NCI-H345 (cell line): ENCODE data around the gene SEMA3B.
"Not testable (repeated sequence)": the region's sequence is repeated elsewhere in the genome, so short reads cannot be mapped to it uniquely, and the experiment has no call there.

Experiments
- DNase-seq: peaks from one replicate; lab custom pipeline; 2025; lab: John Stamatoyannopoulos, UW

SEMA3B gene

GRCh38 chr3:50268703-50269451, at the start of gene SEMA3B:
SEMA3B (plus strand) TSS chr3:50269147; CDS start chr3:50269241, 94 bp downstream.
- DNase-seq, result peak; percentile 25

GRCh38 chr3:50219285-50219684, 49.7 kb upstream of the SEMA3B start:
- DNase-seq, result no peak

GRCh38 chr3:50220109-50220508, 48.8 kb upstream of the SEMA3B start:
- DNase-seq, result no peak

- no peak for DNase-seq
Observed at GRCh38 chr3:50221051-50221410, 47.9 kb upstream of the SEMA3B start.

GRCh38 chr3:50221411-50222168, 47.4 kb upstream of the SEMA3B start:
- DNase-seq, result no peak

GRCh38 chr3:50222169-50222528, 46.8 kb upstream of the SEMA3B start:
- no peak for DNase-seq

GRCh38 chr3:50224639-50225038, 44.3 kb upstream of the SEMA3B start:
- DNase-seq, result no peak

- DNase-seq, result peak; percentile 59
Observed at GRCh38 chr3:50226888-50227389, 42.0 kb upstream of the SEMA3B start.

GRCh38 chr3:50227390-50228183, 41.4 kb upstream of the SEMA3B start:
- peak; percentile 94 for DNase-seq

GRCh38 chr3:50228184-50228763, 40.7 kb upstream of the SEMA3B start:
- not testable (repeated sequence) for DNase-seq

GRCh38 chr3:50229490-50229889, 39.5 kb upstream of the SEMA3B start:
- no peak for DNase-seq

- no peak for DNase-seq
Observed at GRCh38 chr3:50230104-50230793, 38.7 kb upstream of the SEMA3B start.

- no peak for DNase-seq
Observed at GRCh38 chr3:50230794-50231125, 38.2 kb upstream of the SEMA3B start.

- no peak for DNase-seq
Observed at GRCh38 chr3:50231581-50231980, 37.4 kb upstream of the SEMA3B start.

GRCh38 chr3:50232303-50232702, 36.6 kb upstream of the SEMA3B start:
- DNase-seq, result no peak

GRCh38 chr3:50233176-50233575, 35.8 kb upstream of the SEMA3B start:
- DNase-seq, result no peak

GRCh38 chr3:50235716-50236483, 33.0 kb upstream of the SEMA3B start, which contains the start of gene GNAI2:
GNAI2 (plus strand) TSS chr3:50236204; CDS start chr3:50236336, 132 bp downstream.
- peak; percentile 96 for DNase-seq

- no peak for DNase-seq
Observed at GRCh38 chr3:50236484-50237132, 32.3 kb upstream of the SEMA3B start.

GRCh38 chr3:50237133-50237651, 31.8 kb upstream of the SEMA3B start:
- peak; percentile 11 for DNase-seq
